ENCODE data around the gene TEX55. TPM values are rescaled to one million over a fixed set of nuclear protein-coding genes. Genes with fewer than 3 reads are reported as not detected.

The TEX55 gene
- total RNA-seq, 2 experiments from 2014 or later = not detected

DNA sequence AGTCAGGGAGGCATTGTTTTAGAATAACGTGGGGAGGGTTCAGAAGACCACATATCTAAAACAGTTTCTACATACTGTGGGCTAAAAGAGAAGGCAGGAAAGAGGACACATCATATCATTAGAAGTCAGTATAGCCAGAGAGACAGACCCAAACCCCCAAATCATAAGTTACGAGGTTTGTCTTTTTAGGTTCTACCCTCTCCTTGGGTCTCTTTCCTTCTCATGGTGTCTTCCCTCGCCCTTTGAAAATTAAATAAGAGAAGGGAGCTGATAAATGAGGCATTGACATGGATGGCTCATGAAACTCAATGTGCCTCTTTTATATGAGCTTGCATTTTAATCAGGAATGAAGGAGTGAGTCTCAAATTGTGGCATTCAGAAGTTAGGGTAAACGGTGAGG is 30.8 kb downstream of the TEX55 start:
- DNase-seq (no peak), ATAC-seq (ENCODE audit: poor library complexity) (no peak)
- Mint-ChIP-seq H3K27me3 (peaks cover 21% of the 10 kb centered on the region), H3K27ac (no peak overlapping the region), H3K4me3 (no peak overlapping the region), H3K9me3 (no peaks in the 10 kb centered on the region), H3K4me1 (ENCODE audit: low read depth) (no peaks in the 10 kb centered on the region), H3K36me3 (ENCODE audit: low read depth) (no peaks in the 10 kb centered on the region)
- Histone ChIP-seq H3K27me3 (ENCODE audit: control insufficient read depth in 1 of 2, insufficient read depth in 2 of 2, low read length in 2 of 2) (no peaks in the 10 kb centered on the region), H3K9me3 (ENCODE audit: control insufficient read depth in 1 of 2, insufficient read depth in 1 of 2, low read length in 2 of 2) (no peaks in the 10 kb centered on the region), H3K36me3 (ENCODE audit: insufficient read depth, low read length) (no peaks in the 10 kb centered on the region), H3K27ac (ENCODE audit: low read depth in 1 of 2, low read length in 2 of 2) (no peak overlapping the region), H3K4me3 (ENCODE audit: low read length) (no peak overlapping the region), H3K4me1 (ENCODE audit: insufficient read depth, low read length) (no peaks in the 10 kb centered on the region)
- ChIA-PET CTCF (no interaction called here), POLR2A (no interaction called here)
- TF ChIP-seq, protein P1, sequence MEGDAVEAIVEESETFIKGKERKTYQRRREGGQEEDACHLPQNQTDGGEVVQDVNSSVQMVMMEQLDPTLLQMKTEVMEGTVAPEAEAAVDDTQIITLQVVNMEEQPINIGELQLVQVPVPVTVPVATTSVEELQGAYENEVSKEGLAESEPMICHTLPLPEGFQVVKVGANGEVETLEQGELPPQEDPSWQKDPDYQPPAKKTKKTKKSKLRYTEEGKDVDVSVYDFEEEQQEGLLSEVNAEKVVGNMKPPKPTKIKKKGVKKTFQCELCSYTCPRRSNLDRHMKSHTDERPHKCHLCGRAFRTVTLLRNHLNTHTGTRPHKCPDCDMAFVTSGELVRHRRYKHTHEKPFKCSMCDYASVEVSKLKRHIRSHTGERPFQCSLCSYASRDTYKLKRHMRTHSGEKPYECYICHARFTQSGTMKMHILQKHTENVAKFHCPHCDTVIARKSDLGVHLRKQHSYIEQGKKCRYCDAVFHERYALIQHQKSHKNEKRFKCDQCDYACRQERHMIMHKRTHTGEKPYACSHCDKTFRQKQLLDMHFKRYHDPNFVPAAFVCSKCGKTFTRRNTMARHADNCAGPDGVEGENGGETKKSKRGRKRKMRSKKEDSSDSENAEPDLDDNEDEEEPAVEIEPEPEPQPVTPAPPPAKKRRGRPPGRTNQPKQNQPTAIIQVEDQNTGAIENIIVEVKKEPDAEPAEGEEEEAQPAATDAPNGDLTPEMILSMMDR (IDR thresholded peaks at IDR 0.05) = no peak
- intact Hi-C loops (cut with DNase I, micrococcal nuclease) = no loop called here

DNA sequence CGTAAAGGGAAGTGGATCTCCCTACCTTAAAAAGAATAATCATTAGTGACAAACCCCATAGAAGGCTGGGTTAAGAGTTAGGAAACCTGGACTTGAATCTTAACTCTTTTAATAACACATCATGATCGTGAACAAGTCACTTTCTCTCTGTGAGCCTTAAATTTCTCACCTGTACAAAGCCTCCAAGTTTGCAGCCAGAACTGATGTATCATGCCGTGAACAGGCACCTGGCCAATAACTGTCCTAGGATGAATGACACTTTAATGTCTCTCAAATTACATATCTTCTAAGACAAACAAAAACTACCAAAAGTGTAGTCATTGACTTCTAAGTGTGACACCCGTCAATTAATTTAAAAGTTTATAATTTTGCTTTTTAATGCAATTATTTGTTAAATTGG is 31.4 kb downstream of the TEX55 start:
- no peaks in the 10 kb centered on the region for H3K9me3 Mint-ChIP-seq
- Histone ChIP-seq H3K27me3 (ENCODE audit: control insufficient read depth in 1 of 2, insufficient read depth in 2 of 2, low read length in 2 of 2) (no peaks in the 10 kb centered on the region), H3K4me1 (ENCODE audit: insufficient read depth, low read length) (no peaks in the 10 kb centered on the region), H3K4me3 (ENCODE audit: low read length) (no peak overlapping the region), H3K27ac (ENCODE audit: low read depth in 1 of 2, low read length in 2 of 2) (no peak overlapping the region), H3K9me3 (ENCODE audit: control insufficient read depth in 1 of 2, insufficient read depth in 1 of 2, low read length in 2 of 2) (no peaks in the 10 kb centered on the region), H3K36me3 (ENCODE audit: insufficient read depth, low read length) (no peaks in the 10 kb centered on the region)
- H3K4me3 Mint-ChIP-seq = no peak overlapping the region
- intact Hi-C loops (cut with DNase I, micrococcal nuclease) = no loop called here
- no peaks in the 10 kb centered on the region for H3K4me1 Mint-ChIP-seq (ENCODE audit: low read depth)
- DNase-seq = no peak
- ATAC-seq (ENCODE audit: poor library complexity) = no peak
- no peaks in the 10 kb centered on the region for H3K36me3 Mint-ChIP-seq (ENCODE audit: low read depth)
- CTCF ChIA-PET = no interaction called here
- H3K27ac Mint-ChIP-seq = no peak overlapping the region
- POLR2A ChIA-PET = no interaction called here
- peaks cover 21% of the 10 kb centered on the region for H3K27me3 Mint-ChIP-seq
- TF ChIP-seq, protein P1 (IDR thresholded peaks at IDR 0.05) = no peak

DNA sequence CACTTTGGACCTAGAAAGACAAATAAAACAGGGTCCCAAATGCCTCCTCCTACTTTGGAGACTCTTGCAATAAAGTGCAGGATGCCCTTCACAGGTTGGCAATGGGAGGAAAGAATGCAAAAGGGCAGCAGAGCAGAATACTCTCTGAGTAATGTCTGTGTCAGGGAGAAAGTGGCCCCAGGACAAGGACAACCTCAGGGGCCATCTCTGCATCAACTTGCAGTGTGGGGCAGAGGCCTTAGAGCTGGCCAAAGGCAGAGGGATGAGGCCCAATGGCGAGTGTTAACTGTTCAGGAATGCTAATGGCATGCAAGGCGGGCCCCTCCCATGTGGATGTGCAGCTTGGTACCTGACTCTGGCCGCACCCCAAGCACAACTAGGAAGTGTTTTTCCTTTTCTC is 35.8 kb downstream of the TEX55 start:
- Histone ChIP-seq H3K9me3 (ENCODE audit: control insufficient read depth in 1 of 2, insufficient read depth in 1 of 2, low read length in 2 of 2) (no peaks in the 10 kb centered on the region), H3K4me3 (ENCODE audit: low read length) (no peak overlapping the region), H3K4me1 (ENCODE audit: insufficient read depth, low read length) (no peaks in the 10 kb centered on the region), H3K27me3 (ENCODE audit: control insufficient read depth in 1 of 2, insufficient read depth in 2 of 2, low read length in 2 of 2) (no peaks in the 10 kb centered on the region), H3K27ac (ENCODE audit: low read depth in 1 of 2, low read length in 2 of 2) (no peak overlapping the region), H3K36me3 (ENCODE audit: insufficient read depth, low read length) (no peaks in the 10 kb centered on the region)
- no peaks in the 10 kb centered on the region for H3K36me3 Mint-ChIP-seq (ENCODE audit: low read depth)
- ChIA-PET POLR2A (no interaction called here), CTCF (no interaction called here)
- peaks cover 13% of the 10 kb centered on the region for H3K27me3 Mint-ChIP-seq
- TF ChIP-seq, protein P1 (IDR thresholded peaks at IDR 0.05) = no peak
- ATAC-seq (ENCODE audit: poor library complexity) (no peak), DNase-seq (no peak)
- H3K27ac Mint-ChIP-seq = no peak overlapping the region
- H3K9me3 Mint-ChIP-seq = no peaks in the 10 kb centered on the region
- intact Hi-C loops (cut with DNase I, micrococcal nuclease) = no loop called here
- H3K4me1 Mint-ChIP-seq (ENCODE audit: low read depth) = no peaks in the 10 kb centered on the region
- no peak overlapping the region for H3K4me3 Mint-ChIP-seq
